HepG2 (cell line): ENCODE results near the gene BTBD19. TPM values are rescaled to one million over a fixed set of nuclear protein-coding genes. Genes with fewer than 3 reads are reported as not detected.

Experiments used
- ATF5 ChIP-seq: sonication (generic); formaldehyde crosslinking; IDR thresholded peaks from 2 replicates; pipeline ENCODE4 v1.4.0; 2020; ENCODE audit warnings: mild to moderate bottlenecking, low read depth, missing genetic modification reagents
- CBX1 ChIP-seq: IDR thresholded peaks from one replicate; pipeline ENCODE4 v1.6.1; 2016; ENCODE audit warnings: antibody characterized with exemption, low read depth
- DMAP1 ChIP-seq: IDR thresholded peaks from 2 replicates; pipeline ENCODE4 v1.6.1; 2016
- ELF1 ChIP-seq: sonication (generic); formaldehyde crosslinking; IDR thresholded peaks from 2 replicates; pipeline ENCODE4 v1.4.0; 2020; ENCODE audit warnings: missing genetic modification reagents
- HOXA5 ChIP-seq: sonication (generic); formaldehyde crosslinking; IDR thresholded peaks from 2 replicates; pipeline ENCODE4 v1.4.0; 2020; ENCODE audit warnings: missing genetic modification reagents
- MAF1 ChIP-seq: sonication (generic); formaldehyde crosslinking; IDR thresholded peaks from 2 replicates; pipeline ENCODE4 v1.5.0; 2020; ENCODE audit warnings: missing genetic modification reagents, borderline replicate concordance
- MTERF4 ChIP-seq: sonication (generic); formaldehyde crosslinking; IDR thresholded peaks from 2 replicates; pipeline ENCODE4 v1.8.0; 2023; ENCODE audit warnings: mild to moderate bottlenecking, missing genetic modification reagents
- MXD4 ChIP-seq: IDR thresholded peaks from 2 replicates; pipeline ENCODE4 v1.6.1; 2016; ENCODE audit warnings: mild to moderate bottlenecking, missing biosample characterization, missing genetic modification reagents
- RAD51 ChIP-seq: fragments of 450-650 bp; IDR thresholded peaks from 2 replicates; pipeline ENCODE4 v1.6.1; 2016; ENCODE audit warnings: borderline replicate concordance
- RELA ChIP-seq: sonication (generic); formaldehyde crosslinking; IDR thresholded peaks from 2 replicates; pipeline ENCODE4 v1.4.0; 2020; ENCODE audit warnings: missing genetic modification reagents
- REXO4 ChIP-seq: sonication (generic); formaldehyde crosslinking; IDR thresholded peaks from 2 replicates; pipeline ENCODE4 v1.8.0; 2022; ENCODE audit warnings: missing genetic modification reagents, mild to moderate bottlenecking, borderline replicate concordance
- SKI ChIP-seq: fragments of 450-650 bp; IDR thresholded peaks from one replicate; pipeline ENCODE4 v1.6.1; 2018; ENCODE audit warnings: mild to moderate bottlenecking; ENCODE audit not compliant: partially characterized antibody
- SRSF9 ChIP-seq: fragments of 200-400 bp; formaldehyde crosslinking; IDR thresholded peaks from 2 replicates; pipeline ENCODE4 v1.6.1; 2018; ENCODE audit warnings: borderline replicate concordance, mild to moderate bottlenecking, low read depth, low read length; ENCODE audit not compliant: insufficient read depth, poor library complexity, severe bottlenecking
- TGIF2 ChIP-seq: IDR thresholded peaks from 2 replicates; pipeline ENCODE4 v1.6.1; 2016; ENCODE audit warnings: control low read depth, missing compliant biosample characterization
- ZGPAT ChIP-seq: IDR thresholded peaks from 2 replicates; pipeline ENCODE4 v1.6.1; 2016; ENCODE audit warnings: mild to moderate bottlenecking
- ZNF136 ChIP-seq: sonication (generic); formaldehyde crosslinking; IDR thresholded peaks from 2 replicates; pipeline ENCODE4 v1.8.1; 2022; ENCODE audit warnings: low read depth, mild to moderate bottlenecking, moderate library complexity, missing genetic modification reagents
- ZNF24 ChIP-seq: fragments of 450-650 bp; IDR thresholded peaks from 2 replicates; pipeline ENCODE4 v1.6.1; 2017; ENCODE audit warnings: antibody characterized with exemption, mild to moderate bottlenecking
- ZNF264 ChIP-seq: sonication (generic); formaldehyde crosslinking; IDR thresholded peaks from 2 replicates; pipeline ENCODE4 v1.4.0; 2020; ENCODE audit warnings: missing genetic modification reagents
- ZNF280B ChIP-seq: sonication (generic); formaldehyde crosslinking; IDR thresholded peaks from 2 replicates; pipeline ENCODE4 v1.5.0; 2020; ENCODE audit warnings: missing genetic modification reagents, mild to moderate bottlenecking, borderline replicate concordance
- ZNF768 ChIP-seq: sonication (generic); formaldehyde crosslinking; IDR thresholded peaks from 2 replicates; pipeline ENCODE4 v1.4.0; 2020; ENCODE audit warnings: missing genetic modification reagents
- polyA plus RNA-seq, 8 experiments: library from polyadenylated mRNA; depleted of rRNA in 3 of 8; stranded (reverse) in 7 of 8; unstranded in 1 of 8; fragments of >200 nt; fragmentation: Illumina TruSeq in 4 of 8; extraction: Trizol in 4 of 8; gene quantifications; 2 replicates each; pipeline versions ENCODE4 v1.2.1 to v1.2.3, GENCODE V29; 2011 to 2016; ENCODE audit warnings: low read depth in 4 of 8, missing spikeins in 1 of 8, mixed read lengths in 1 of 8; ENCODE audit not compliant: insufficient read depth in 1 of 8
- total RNA-seq, 5 experiments: library from RNA; depleted of rRNA; stranded (reverse); fragments of >200 nt; fragmentation: Illumina TruSeq; extraction: Trizol; gene quantifications; 2 replicates each; pipeline ENCODE4 v1.2.3, GENCODE V29; 2016; ENCODE audit warnings: low read depth in 1 of 5
- TF ChIP-seq, protein P1 (sequence below): sonication (generic); formaldehyde crosslinking; IDR thresholded peaks from 2 replicates; pipeline ENCODE4 v1.9.0; 2021; ENCODE audit warnings: missing genetic modification reagents, borderline replicate concordance
- TF ChIP-seq, protein P2 (sequence below): sonication (generic); formaldehyde crosslinking; IDR thresholded peaks from 2 replicates; pipeline ENCODE4 v1.8.1; 2023; ENCODE audit warnings: mild to moderate bottlenecking, missing genetic modification reagents, borderline replicate concordance

The BTBD19 gene
- total and polyA plus RNA-seq, 2 of the 13 experiments (the other 11 are each of a cell fraction or from before 2014, with no cell fraction given): 2.7 to 6.7 TPM

GRCh38 chr1:44807364-44808062 is 810 bp upstream of the BTBD19 start (continued):
- peak; percentile 29; the same call in 1 of the 2 replicates for TF ChIP-seq MTERF4
- no peak for TF ChIP-seq MAF1 (CRISPR knock-in tag)
- no peak for TF ChIP-seq REXO4 (CRISPR knock-in tag)
- no peak for TF ChIP-seq CBX1
- peak; percentile 86; the same call in 1 of the 2 replicates for TF ChIP-seq HOXA5
- TF ChIP-seq, protein P1, sequence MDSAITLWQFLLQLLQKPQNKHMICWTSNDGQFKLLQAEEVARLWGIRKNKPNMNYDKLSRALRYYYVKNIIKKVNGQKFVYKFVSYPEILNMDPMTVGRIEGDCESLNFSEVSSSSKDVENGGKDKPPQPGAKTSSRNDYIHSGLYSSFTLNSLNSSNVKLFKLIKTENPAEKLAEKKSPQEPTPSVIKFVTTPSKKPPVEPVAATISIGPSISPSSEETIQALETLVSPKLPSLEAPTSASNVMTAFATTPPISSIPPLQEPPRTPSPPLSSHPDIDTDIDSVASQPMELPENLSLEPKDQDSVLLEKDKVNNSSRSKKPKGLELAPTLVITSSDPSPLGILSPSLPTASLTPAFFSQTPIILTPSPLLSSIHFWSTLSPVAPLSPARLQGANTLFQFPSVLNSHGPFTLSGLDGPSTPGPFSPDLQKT (CRISPR knock-in tag): no peak
- TF ChIP-seq ZNF24: no peak; the same call in 1 of the 2 replicates
- TF ChIP-seq TGIF2 (CRISPR knock-in tag): peak; percentile 67
- no peak for TF ChIP-seq SRSF9
- no peak; the same call in 1 of the 2 replicates for TF ChIP-seq ZNF768 (CRISPR knock-in tag)
- TF ChIP-seq ZNF264 (CRISPR knock-in tag): no peak; the same call in 1 of the 2 replicates
- no peak for TF ChIP-seq ZNF136 (CRISPR knock-in tag)
- TF ChIP-seq ELF1: peak; percentile 53; the same call in 1 of the 2 replicates
- TF ChIP-seq, protein P2, sequence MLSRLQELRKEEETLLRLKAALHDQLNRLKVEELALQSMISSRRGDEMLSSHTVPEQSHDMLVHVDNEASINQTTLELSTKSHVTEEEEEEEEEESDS: peak; percentile 92; the same call in 1 of the 2 replicates
- peak; percentile 37 for TF ChIP-seq RELA (CRISPR knock-in tag)
- TF ChIP-seq ZGPAT: peak; percentile 72; the same call in 1 of the 2 replicates
- peak; percentile 61 for TF ChIP-seq SKI
- TF ChIP-seq DMAP1 (CRISPR knock-in tag): peak; percentile 87
- peak; percentile 49; the same call in 1 of the 2 replicates for TF ChIP-seq MXD4 (CRISPR knock-in tag)
- TF ChIP-seq ZNF280B (CRISPR knock-in tag): no peak; the same call in 1 of the 2 replicates
- no peak; the same call in 1 of the 2 replicates for TF ChIP-seq ATF5 (CRISPR knock-in tag)
- no peak for TF ChIP-seq RAD51
